Keratinocyte (primary cell): ENCODE data around the gene PRPF4. TPM values are rescaled to one million over a fixed set of nuclear protein-coding genes. Genes with fewer than 3 reads are reported as not detected.

Experiments
- DNase-seq: peaks from one replicate; pipeline ENCODE4 v3.0.0-alpha.2; 2011; ENCODE audit warnings: low read depth, missing footprints, low spot score
- FAIRE-seq: peaks from 2 replicates; lab custom pipeline; 2011; peaks lifted over from hg19 to GRCh38; lab: Jason Lieb, UNC
- H2AFZ ChIP-seq: 2 replicates; pipeline ENCODE4 v1.6.0; 2012; ENCODE audit warnings: low read length, control low read depth, inconsistent platforms; ENCODE audit not compliant: control insufficient read depth
- H3K27ac ChIP-seq: 2 replicates; pipeline ENCODE4 v1.5.1; 2011; ENCODE audit warnings: low read length; ENCODE audit not compliant: control insufficient read depth, insufficient read depth
- H3K27me3 ChIP-seq: 3 replicates; pipeline ENCODE4 v1.6.0; 2011; ENCODE audit warnings: low read length; ENCODE audit not compliant: control insufficient read depth, insufficient read depth; ENCODE audit errors: extremely low read depth
- H3K36me3 ChIP-seq, 2 experiments: 2 replicates in 1 of 2; 3 replicates in 1 of 2; pipeline ENCODE4 v1.5.1; 2011; ENCODE audit warnings: low read length in 2 of 2, mild to moderate bottlenecking in 1 of 2; ENCODE audit not compliant: control insufficient read depth in 2 of 2, insufficient read depth in 2 of 2; ENCODE audit errors: extremely low read depth in 1 of 2
- H3K4me1 ChIP-seq: 3 replicates; pipeline ENCODE4 v1.5.1; 2011; ENCODE audit warnings: low read length; ENCODE audit not compliant: control insufficient read depth, insufficient read depth; ENCODE audit errors: extremely low read depth
- H3K4me2 ChIP-seq: 3 replicates; pipeline ENCODE4 v1.6.0; 2011; ENCODE audit warnings: low read depth, low read length; ENCODE audit not compliant: control insufficient read depth, insufficient read depth; ENCODE audit errors: extremely low read depth
- H3K4me3 ChIP-seq, 3 experiments: fragments of 200-600 bp in 1 of 3; sonication (generic) in 1 of 3; 2 replicates in 2 of 3; 3 replicates in 1 of 3; pipeline ENCODE4 v1.5.1; 2011 to 2016; ENCODE audit warnings: low read length in 3 of 3, mild to moderate bottlenecking in 3 of 3, control low read depth in 2 of 3, inconsistent platforms in 1 of 3, low read depth in 1 of 3, mixed read lengths in 1 of 3, mixed run types in 1 of 3, moderate library complexity in 1 of 3; ENCODE audit not compliant: control insufficient read depth in 2 of 3, insufficient read depth in 2 of 3; ENCODE audit errors: extremely low read depth in 1 of 3
- H3K79me2 ChIP-seq: 2 replicates; pipeline ENCODE4 v1.6.0; 2012; ENCODE audit warnings: low read length; ENCODE audit not compliant: control insufficient read depth, insufficient read depth
- H3K9ac ChIP-seq: 3 replicates; pipeline ENCODE4 v1.6.0; 2011; ENCODE audit warnings: low read length; ENCODE audit not compliant: control insufficient read depth, insufficient read depth; ENCODE audit errors: extremely low read depth
- H3K9me1 ChIP-seq: 3 replicates; pipeline ENCODE4 v1.6.0; 2011; ENCODE audit warnings: low read length; ENCODE audit not compliant: control insufficient read depth, insufficient read depth; ENCODE audit errors: extremely low read depth
- H3K9me3 ChIP-seq: 2 replicates; pipeline ENCODE4 v1.5.1; 2012; ENCODE audit warnings: low read depth, low read length; ENCODE audit not compliant: control insufficient read depth
- H4K20me1 ChIP-seq: 3 replicates; pipeline ENCODE4 v1.6.0; 2011; ENCODE audit warnings: low read length; ENCODE audit not compliant: control insufficient read depth, insufficient read depth; ENCODE audit errors: extremely low read depth
- CTCF ChIP-seq, 3 experiments: IDR thresholded peaks in 1 of 3; conservative IDR thresholded peaks in 1 of 3; optimal IDR thresholded peaks in 1 of 3; 2 replicates in 2 of 3; 3 replicates in 1 of 3; pipeline versions ENCODE3 to v1.5.1; 2011; ENCODE audit warnings: low read length in 3 of 3, mild to moderate bottlenecking in 3 of 3, moderate library complexity in 2 of 3, control low read depth in 1 of 3, inconsistent platforms in 1 of 3; ENCODE audit not compliant: insufficient read depth in 2 of 3; ENCODE audit errors: extremely low read depth in 1 of 3
- EZH2 ChIP-seq: IDR thresholded peaks from one replicate; pipeline ENCODE4 v1.6.1; 2012; ENCODE audit warnings: inconsistent platforms, mild to moderate bottlenecking, low read length, moderate library complexity
- dilution Hi-C: fragments of 300-500 bp; cut with MboI; formaldehyde crosslinking; loops from one replicate; pipeline ENCODE4 v1.7.0; 2020; ENCODE audit warnings: low sequenced_read_pairs; ENCODE audit not compliant: extremely low pct_ligation_motif_present
- polyA plus RNA-seq, 5 experiments: library from polyadenylated mRNA; depleted of rRNA in 3 of 5; stranded (reverse) in 3 of 5; stranded (forward) in 1 of 5; unstranded in 1 of 5; fragments of >200 nt; gene quantifications; 1 replicate in 1 of 5; 2 replicates in 3 of 5; 3 replicates in 1 of 5; pipeline versions ENCODE4 v1.2.1 to v1.2.3, GENCODE V29; 2011 to 2012; ENCODE audit warnings: missing spikeins in 2 of 5, low read depth in 1 of 5, low replicate concordance in 1 of 5

The PRPF4 gene
- polyA plus RNA-seq, 1 donor (not counting 4 experiments of a cell fraction or from before 2014, with no cell fraction given), result 28.8 TPM

- H3K9me1 ChIP-seq, result no peaks in the 10 kb centered on the region
- FAIRE-seq, result no peak
- H2AFZ ChIP-seq, result no peak overlapping the region
- H3K9me3 ChIP-seq, result no peaks in the 10 kb centered on the region
- peaks cover 7 to 11% of the 10 kb centered on the region in 2 experiments for H3K36me3 ChIP-seq
- no peak for DNase-seq
- H3K4me3 ChIP-seq, result no peak overlapping the region
- no peaks in the 10 kb centered on the region for H4K20me1 ChIP-seq
- H3K4me2 ChIP-seq, result no peak overlapping the region
- no peaks in the 10 kb centered on the region for H3K4me1 ChIP-seq
- no peaks in the 10 kb centered on the region for H3K79me2 ChIP-seq
- TF ChIP-seq EZH2, result no peak
- TF ChIP-seq CTCF (optimal IDR thresholded peaks at IDR 0.05 in 1 of 3, IDR thresholded peaks at IDR 0.05 in 1 of 3, conservative IDR thresholded peaks at IDR 0.05 in 1 of 3; ENCODE audit: extremely low read depth in 1 of 3, insufficient read depth in 2 of 3, low read length in 3 of 3), result no peak
- no peak overlapping the region for H3K27ac ChIP-seq
- H3K9ac ChIP-seq, result no peak overlapping the region
- no peaks in the 10 kb centered on the region for H3K27me3 ChIP-seq
- dilution Hi-C loops, result no loop called here
Measured at GRCh38 chr9:113255438-113255837, 20.0 kb upstream of the PRPF4 start.

- H3K79me2 ChIP-seq, result no peaks in the 10 kb centered on the region
- H3K36me3 ChIP-seq, result peaks cover 7 to 11% of the 10 kb centered on the region in 2 experiments
- H3K4me3 ChIP-seq, result no peak overlapping the region
- no peak overlapping the region for H3K4me2 ChIP-seq
- FAIRE-seq (no peak), DNase-seq (no peak)
- H3K9ac ChIP-seq, result no peak overlapping the region
- no peaks in the 10 kb centered on the region for H3K9me1 ChIP-seq
- no peaks in the 10 kb centered on the region for H3K9me3 ChIP-seq
- no peak overlapping the region for H3K27ac ChIP-seq
- TF ChIP-seq CTCF (optimal IDR thresholded peaks at IDR 0.05 in 1 of 3, IDR thresholded peaks at IDR 0.05 in 1 of 3, conservative IDR thresholded peaks at IDR 0.05 in 1 of 3; ENCODE audit: extremely low read depth in 1 of 3, insufficient read depth in 2 of 3, low read length in 3 of 3) (no peak), EZH2 (no peak)
- no peaks in the 10 kb centered on the region for H4K20me1 ChIP-seq
- dilution Hi-C loops, result no loop called here
- H2AFZ ChIP-seq, result no peak overlapping the region
- H3K4me1 ChIP-seq, result no peaks in the 10 kb centered on the region
- H3K27me3 ChIP-seq, result no peaks in the 10 kb centered on the region
Measured at GRCh38 chr9:113257863-113258262, 17.6 kb upstream of the PRPF4 start.
